ENCODE results near the gene ITGB5.

DNA sequence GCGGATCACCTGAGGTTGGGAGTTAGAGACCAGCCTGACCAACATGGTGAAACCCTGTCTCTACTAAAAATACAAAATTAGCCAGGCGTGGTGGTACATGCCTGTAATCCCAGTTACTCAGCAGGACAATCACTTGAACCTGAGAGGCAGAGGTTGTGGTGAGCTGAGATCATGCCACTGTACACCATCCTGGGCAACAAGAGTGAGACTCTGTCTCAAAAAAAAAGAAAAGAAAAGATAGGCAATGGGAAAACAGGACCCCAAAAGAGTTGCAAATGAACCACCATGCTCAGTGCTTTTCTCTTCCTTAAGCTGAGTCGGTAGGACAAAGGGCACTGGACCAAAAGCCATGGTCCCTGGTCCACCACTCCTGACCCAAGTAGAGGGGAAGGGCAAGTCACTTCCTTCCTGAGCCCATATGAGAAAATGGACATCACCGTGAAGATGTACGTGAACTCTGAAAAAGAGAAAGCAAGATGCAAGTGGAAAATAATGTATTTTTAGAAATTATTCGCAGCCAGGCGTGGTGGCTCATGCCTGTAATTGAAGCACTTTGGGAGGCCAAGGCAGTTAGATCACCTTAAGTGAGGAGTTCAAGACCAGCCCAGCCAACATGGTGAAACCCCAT is 2.6 kb downstream of the ITGB5 start:
- TF ChIP-seq, protein P1, sequence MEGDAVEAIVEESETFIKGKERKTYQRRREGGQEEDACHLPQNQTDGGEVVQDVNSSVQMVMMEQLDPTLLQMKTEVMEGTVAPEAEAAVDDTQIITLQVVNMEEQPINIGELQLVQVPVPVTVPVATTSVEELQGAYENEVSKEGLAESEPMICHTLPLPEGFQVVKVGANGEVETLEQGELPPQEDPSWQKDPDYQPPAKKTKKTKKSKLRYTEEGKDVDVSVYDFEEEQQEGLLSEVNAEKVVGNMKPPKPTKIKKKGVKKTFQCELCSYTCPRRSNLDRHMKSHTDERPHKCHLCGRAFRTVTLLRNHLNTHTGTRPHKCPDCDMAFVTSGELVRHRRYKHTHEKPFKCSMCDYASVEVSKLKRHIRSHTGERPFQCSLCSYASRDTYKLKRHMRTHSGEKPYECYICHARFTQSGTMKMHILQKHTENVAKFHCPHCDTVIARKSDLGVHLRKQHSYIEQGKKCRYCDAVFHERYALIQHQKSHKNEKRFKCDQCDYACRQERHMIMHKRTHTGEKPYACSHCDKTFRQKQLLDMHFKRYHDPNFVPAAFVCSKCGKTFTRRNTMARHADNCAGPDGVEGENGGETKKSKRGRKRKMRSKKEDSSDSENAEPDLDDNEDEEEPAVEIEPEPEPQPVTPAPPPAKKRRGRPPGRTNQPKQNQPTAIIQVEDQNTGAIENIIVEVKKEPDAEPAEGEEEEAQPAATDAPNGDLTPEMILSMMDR (IDR thresholded peaks at IDR 0.05; ENCODE audit: low read depth, low read length, missing input control): no peak
- no peak for TF ChIP-seq RAD21 (IDR thresholded peaks at IDR 0.05)
- TF ChIP-seq, protein P2, sequence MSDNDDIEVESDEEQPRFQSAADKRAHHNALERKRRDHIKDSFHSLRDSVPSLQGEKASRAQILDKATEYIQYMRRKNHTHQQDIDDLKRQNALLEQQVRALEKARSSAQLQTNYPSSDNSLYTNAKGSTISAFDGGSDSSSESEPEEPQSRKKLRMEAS (IDR thresholded peaks at IDR 0.05): no peak
- TF ChIP-seq GABPA (IDR thresholded peaks at IDR 0.05 in 1 of 2, conservative IDR thresholded peaks at IDR 0.05 in 1 of 2): no peak
- TF ChIP-seq TAF1 (conservative IDR thresholded peaks at IDR 0.05): no peak
- no peak for TF ChIP-seq YY1 (IDR thresholded peaks at IDR 0.05)
- peak; percentile 30 for TF ChIP-seq NR2F2 (IDR thresholded peaks at IDR 0.05)
- TF ChIP-seq, protein P3, sequence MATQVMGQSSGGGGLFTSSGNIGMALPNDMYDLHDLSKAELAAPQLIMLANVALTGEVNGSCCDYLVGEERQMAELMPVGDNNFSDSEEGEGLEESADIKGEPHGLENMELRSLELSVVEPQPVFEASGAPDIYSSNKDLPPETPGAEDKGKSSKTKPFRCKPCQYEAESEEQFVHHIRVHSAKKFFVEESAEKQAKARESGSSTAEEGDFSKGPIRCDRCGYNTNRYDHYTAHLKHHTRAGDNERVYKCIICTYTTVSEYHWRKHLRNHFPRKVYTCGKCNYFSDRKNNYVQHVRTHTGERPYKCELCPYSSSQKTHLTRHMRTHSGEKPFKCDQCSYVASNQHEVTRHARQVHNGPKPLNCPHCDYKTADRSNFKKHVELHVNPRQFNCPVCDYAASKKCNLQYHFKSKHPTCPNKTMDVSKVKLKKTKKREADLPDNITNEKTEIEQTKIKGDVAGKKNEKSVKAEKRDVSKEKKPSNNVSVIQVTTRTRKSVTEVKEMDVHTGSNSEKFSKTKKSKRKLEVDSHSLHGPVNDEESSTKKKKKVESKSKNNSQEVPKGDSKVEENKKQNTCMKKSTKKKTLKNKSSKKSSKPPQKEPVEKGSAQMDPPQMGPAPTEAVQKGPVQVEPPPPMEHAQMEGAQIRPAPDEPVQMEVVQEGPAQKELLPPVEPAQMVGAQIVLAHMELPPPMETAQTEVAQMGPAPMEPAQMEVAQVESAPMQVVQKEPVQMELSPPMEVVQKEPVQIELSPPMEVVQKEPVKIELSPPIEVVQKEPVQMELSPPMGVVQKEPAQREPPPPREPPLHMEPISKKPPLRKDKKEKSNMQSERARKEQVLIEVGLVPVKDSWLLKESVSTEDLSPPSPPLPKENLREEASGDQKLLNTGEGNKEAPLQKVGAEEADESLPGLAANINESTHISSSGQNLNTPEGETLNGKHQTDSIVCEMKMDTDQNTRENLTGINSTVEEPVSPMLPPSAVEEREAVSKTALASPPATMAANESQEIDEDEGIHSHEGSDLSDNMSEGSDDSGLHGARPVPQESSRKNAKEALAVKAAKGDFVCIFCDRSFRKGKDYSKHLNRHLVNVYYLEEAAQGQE (IDR thresholded peaks at IDR 0.05): no peak
- TF ChIP-seq RXRA (IDR thresholded peaks at IDR 0.05): peak in 1 of 2 donors; percentile 36
- no peak for TF ChIP-seq JUND (IDR thresholded peaks at IDR 0.05)
- no peak for TF ChIP-seq FOXA1 (IDR thresholded peaks at IDR 0.05)

Data from liver (tissue), 3 donors.